SHP77 treated with DMSO at 0.1 percent for 48 hours (cell line): ENCODE measurements around the gene PPFIA2.

Experiments
- DNase-seq: peaks from one replicate; lab custom pipeline; 2025; lab: John Stamatoyannopoulos, UW

PPFIA2 gene

GRCh38 chr12:81261508-81262207, 497.5 kb downstream of the PPFIA2 start:
- no peak for DNase-seq

- no peak for DNase-seq
These were observed 499.8 kb downstream of the PPFIA2 start for GRCh38 chr12:81259360-81259759.

DNA sequence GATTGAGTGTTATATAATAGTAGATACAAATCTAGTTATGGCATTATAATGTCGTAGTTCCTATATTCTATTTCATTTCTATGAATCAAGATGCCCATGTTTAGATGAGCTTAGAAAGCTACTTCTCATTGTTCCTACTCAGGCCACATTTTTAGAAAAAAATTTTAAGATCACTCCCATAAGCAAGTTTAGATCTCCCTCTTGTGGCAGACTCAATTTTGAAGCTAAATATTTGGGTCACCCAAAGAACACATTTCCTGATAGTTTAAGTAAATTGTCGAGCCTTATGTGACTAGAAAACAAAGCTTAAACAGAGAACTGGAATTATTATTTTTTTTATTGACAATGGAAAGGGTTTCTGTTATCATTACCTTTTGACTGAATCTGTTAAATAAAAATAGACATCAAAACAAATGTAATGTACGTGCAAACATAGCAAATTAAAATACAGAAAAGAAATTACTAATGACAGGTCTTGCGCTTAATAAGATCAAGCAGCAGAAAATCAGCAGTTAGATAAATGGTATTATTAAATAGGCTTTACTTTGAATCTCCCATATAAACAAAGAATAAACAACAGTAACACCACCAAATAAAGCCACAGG, 501.1 kb downstream of the PPFIA2 start:
- DNase-seq, result peak; percentile 70

- no peak for DNase-seq
These were observed 503.2 kb downstream of the PPFIA2 start for GRCh38 chr12:81255947-81256346.

DNA sequence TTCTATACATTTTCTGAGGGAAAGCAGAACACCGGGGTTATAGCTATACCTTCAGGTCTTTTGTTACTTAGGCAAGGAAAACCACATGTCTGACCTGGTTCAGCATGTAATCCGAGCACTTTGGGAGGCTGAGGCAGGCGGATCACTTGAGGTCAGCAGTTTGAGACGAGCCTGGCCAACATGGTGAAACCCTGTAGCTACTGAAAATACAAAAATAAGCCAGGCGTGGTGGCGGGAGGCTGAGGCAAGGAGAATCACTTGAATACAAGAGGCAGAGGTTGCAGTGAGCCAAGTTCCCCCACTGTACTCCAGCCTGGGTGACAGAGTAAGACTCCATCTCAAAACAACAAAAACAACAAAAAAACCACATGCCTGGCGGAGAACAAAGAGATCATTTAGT, 503.7 kb downstream of the PPFIA2 start:
- no peak for DNase-seq

- no peak for DNase-seq
These were observed 505.8 kb downstream of the PPFIA2 start for GRCh38 chr12:81253360-81253759.

GRCh38 chr12:81252228-81252627, 506.9 kb downstream of the PPFIA2 start:
- DNase-seq, result no peak

- DNase-seq, result no peak
These were observed 509.2 kb downstream of the PPFIA2 start for GRCh38 chr12:81249976-81250375.

GRCh38 chr12:81245907-81246570, 513.1 kb downstream of the PPFIA2 start:
- DNase-seq, result peak; percentile 62

- no peak for DNase-seq
These were observed 513.7 kb downstream of the PPFIA2 start for GRCh38 chr12:81245458-81245857.

- DNase-seq, result peak; percentile 88
These were observed 527.4 kb downstream of the PPFIA2 start for GRCh38 chr12:81231574-81232368.

GRCh38 chr12:81229759-81230158, 529.4 kb downstream of the PPFIA2 start:
- DNase-seq, result peak; percentile 89

DNA sequence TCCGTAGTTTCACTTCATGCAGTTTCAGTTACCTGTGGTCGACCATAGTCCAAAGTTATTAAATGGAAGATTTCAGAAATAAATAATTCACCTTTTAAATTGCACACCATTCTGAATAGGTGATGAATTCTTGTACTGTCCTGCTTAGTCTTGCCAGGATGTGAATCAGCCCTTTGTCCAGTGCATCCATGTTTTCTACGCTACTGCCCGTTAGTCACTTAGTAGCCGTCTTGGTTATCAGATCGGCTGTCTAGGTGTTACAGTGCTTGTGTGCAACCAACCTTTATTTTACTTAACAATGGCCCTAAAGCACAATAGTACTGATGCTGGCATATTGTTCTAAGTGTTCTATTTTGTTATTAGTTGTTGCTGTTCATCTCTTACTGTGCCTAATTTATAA, 534.5 kb downstream of the PPFIA2 start:
- no peak for DNase-seq

DNA sequence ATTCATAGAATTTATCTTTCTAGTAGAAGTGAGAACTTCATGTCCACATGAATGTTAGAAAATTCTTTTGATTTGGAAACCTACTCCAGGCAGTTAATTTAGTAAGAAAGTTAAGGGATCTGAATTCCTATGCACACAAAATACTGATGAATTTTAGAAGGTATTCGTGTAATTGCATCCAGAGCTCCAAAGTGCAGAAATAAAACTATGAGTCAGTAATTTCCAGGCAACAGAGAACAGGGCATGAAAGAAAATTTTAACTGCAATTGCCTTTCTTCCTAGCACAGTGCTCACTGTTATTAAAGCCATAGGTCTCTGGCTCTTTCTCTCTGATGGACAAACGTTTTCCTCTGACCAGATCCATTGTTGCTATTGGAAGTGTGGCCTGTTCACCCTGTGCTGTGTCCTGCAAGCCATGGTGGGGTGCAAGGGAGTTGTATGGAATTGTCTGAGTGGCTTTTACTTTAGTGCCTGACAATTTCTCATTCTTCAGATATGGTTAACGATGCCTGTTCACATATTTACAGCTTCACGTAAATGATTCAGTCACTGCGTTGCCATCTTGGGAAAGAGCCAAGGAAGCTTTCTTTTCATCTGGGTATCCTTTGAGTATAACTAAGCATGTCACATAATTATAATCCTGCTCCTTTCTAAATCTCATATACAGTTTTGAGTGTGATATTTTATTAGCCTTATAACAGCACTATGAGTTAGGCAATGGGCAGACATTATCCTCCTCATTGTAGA, 536.1 kb downstream of the PPFIA2 start:
- DNase-seq, result no peak

- DNase-seq, result no peak
These were observed 537.5 kb downstream of the PPFIA2 start for GRCh38 chr12:81221681-81222080.

DNA sequence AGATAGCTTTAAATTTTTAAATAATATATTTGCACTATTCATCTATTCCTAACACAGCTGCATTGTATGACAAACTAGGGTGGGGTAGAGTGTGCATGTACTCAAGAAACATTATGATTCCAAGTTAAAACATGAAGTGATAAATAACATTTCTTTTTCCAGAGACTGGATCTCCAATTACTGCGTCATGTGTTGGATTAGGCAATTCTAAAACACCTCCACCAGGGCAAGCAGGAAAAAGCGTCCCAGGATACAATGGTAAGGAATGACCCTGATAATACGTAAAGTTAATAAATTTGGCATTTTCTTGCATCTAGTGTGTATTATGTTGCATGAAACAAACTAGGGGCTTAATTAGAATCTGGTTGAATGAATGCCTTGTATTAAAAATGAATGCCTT, 542.4 kb downstream of the PPFIA2 start:
- no peak for DNase-seq

DNA sequence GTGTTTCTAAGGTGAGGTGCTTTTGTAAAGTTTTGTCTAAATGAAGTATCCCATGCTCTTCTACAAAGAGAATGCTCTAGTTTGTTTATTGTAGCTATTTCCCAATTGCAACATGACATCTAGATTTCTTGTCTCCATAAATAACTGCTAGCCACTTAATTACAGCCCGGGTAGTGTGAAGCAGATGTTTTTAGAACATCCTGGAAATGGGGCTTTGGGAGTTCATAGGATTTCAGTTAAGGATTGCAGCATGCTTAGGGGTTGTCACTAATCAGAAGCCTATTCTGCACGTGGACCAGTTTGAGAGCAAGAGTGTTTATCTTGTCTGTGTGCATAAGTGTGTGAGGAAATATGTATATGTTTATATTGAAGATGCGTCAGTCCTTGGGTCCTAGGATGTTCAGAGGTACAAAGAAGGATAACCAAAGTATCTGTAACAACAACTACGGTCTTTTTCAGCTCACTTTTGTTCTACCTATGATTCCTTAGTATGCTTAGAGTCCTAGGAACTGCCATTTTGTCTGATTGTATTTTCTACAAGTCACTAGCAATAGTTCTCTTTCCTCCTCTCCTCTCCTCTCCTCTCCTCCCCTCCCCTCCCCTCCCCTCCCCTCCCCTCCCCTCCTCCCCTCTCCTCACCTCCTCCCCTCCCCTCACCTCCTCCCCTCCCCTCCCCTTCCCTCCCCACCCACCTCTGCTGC, 546.0 kb downstream of the PPFIA2 start:
- no peak for DNase-seq

DNA sequence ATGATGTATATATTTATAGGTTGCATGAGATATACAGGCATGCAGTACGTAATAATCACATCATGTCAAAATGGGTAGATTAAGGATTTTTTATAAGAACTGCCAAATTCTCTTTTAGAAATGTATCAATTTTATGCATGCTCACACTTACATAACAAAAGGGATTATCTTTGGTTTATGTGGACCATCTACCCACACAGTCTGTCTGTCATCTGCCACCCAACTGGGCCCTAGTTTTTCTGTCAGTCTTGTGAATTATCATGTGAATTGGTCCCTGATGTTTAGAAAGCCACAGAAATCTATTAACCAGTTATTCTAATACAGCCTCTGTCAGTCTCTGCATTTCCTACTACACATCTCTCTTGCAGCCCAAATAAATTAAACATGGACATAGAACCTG, 547.8 kb downstream of the PPFIA2 start:
- no peak for DNase-seq

DNA sequence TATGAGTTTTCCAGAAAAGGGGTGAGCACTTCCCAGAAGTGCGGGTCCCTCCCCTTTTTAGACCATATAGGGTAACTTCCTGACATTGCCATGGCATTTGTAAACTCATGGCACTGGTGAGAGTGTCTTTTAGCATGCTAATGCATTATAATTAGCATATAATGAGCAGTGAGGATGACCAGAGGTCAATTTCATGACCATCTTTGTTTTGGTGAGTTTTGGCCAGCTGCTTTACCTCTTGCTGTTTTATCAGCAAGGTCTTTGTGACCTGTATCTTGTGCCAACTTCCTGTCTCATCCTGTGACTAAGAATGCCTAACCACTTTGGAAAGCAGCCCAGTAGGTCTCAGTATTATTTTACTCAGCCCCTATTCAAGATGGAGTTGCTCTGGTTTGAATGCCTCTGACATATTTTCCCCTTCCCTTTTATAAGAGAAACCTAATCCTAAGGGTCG, 549.4 kb downstream of the PPFIA2 start:
- peak; percentile 75 for DNase-seq

DNA sequence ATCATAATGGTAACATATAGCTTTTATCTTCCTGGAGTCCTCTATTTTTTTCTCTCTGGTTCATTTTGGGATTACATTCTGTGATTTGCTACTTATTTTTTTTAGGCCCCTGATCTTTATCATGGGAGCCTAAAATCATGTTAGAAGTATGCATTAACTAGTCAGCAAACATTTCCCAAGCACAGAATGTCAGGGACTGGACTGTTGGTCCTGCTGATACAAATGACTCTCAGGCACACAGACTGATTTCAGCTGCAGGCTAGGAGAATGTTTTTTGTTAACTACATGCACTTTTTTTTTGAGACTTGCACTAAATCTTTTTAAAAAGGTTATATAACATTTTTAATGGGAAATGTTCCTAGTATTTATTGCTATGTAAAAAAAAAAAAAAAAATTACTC, 550.1 kb downstream of the PPFIA2 start:
- no peak for DNase-seq
